DMS153 (cell line): ENCODE data around the gene GCK.
"Not testable (repeated sequence)": the region's sequence is repeated elsewhere in the genome, so short reads cannot be mapped to it uniquely, and the experiment has no call there.

ENCODE experiments used
- DNase-seq: peaks from one replicate; lab custom pipeline; 2025; lab: John Stamatoyannopoulos, UW

The GCK gene

GRCh38 chr7:44177570-44178131, 11.6 kb downstream of the GCK start:
- no peak for DNase-seq

DNA sequence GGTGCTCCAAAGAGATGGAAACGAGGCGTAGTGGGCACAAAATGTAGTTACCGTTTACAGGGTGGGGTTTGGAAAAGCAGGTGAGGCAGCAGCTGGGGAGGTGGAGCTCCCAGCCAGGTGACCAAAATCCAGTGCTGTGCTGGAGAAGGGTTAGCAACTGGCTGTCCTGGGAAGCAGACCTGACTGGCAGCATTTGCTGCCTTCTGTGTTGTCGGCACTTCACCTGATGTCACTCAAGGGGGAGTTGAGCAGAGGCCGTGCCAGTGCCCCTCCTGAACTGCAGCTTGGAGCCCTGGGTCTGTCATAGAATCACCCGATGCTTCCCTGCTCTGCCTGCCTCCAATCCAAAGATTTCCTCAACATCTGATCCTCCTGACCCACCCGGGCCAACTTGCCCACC, 12.8 kb downstream of the GCK start:
- DNase-seq, result no peak

GRCh38 chr7:44175730-44176129, 13.5 kb downstream of the GCK start:
- DNase-seq, result no peak

GRCh38 chr7:44174694-44174948, 14.6 kb downstream of the GCK start:
- not testable (repeated sequence) for DNase-seq

DNA sequence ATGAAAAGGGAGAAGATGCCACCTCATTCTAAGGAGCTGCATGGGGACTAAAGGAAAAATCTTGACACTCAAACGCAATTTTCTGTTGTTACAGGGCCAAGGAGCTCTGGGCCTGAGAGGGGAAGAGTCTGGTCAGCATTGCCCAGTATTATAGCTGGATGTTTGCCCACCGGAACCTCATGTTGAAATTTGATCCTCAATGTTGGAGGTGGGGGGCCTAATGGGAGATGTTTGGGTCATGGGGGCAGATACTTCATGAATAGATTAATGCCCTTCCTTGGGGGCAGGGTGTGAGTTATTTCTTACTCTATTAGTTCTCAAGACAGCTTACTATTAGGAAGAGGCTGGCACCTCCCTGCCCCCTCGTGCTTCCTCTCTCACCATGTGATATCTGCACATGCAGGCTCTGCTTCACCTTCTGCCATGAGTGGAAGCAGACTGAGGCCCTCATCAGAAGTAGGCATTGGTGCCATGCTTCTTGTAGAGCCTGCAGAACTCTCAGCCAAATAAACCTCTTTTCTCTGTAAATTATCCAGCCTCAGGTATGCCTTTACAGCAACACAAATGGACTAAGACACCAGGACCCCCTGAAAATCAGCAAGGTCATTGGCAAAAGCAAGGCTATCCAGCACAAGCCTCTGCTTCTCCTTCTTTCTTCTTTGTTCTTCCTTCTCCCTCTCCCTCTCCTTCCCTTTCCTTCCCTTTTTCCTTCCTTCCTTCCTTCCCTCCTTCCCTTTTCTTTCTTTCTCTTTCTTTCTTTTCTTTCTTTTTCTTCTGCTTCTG, 15.1 kb downstream of the GCK start:
- no peak for DNase-seq

- peak; percentile 62 for DNase-seq
Measured at GRCh38 chr7:44172803-44173424, 16.3 kb downstream of the GCK start.

GRCh38 chr7:44172352-44172751, 16.9 kb downstream of the GCK start:
- no peak for DNase-seq

DNA sequence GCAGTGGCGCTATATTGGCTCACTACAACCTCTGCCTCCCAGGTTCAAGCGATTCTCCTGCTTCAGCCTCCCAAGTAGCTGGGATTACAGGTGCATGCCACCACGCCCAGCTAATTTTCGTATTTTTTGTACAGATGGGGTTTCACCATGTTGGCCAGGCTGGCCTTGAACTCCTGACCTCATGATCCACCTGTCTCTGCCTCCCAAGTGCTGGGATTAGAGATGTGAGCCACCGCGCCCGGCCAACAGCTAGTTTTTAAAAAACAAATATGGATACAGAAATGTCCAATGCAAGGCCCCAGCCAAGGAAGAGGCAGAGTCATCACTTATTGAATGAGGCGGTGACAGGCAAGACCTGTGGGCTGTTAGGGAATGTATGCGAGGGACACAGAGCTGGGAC, 17.3 kb downstream of the GCK start:
- not testable (repeated sequence) for DNase-seq

- no peak for DNase-seq
Measured at GRCh38 chr7:44167920-44168319, 21.3 kb downstream of the GCK start.

GRCh38 chr7:44163591-44163990, 25.6 kb downstream of the GCK start:
- no peak for DNase-seq

DNA sequence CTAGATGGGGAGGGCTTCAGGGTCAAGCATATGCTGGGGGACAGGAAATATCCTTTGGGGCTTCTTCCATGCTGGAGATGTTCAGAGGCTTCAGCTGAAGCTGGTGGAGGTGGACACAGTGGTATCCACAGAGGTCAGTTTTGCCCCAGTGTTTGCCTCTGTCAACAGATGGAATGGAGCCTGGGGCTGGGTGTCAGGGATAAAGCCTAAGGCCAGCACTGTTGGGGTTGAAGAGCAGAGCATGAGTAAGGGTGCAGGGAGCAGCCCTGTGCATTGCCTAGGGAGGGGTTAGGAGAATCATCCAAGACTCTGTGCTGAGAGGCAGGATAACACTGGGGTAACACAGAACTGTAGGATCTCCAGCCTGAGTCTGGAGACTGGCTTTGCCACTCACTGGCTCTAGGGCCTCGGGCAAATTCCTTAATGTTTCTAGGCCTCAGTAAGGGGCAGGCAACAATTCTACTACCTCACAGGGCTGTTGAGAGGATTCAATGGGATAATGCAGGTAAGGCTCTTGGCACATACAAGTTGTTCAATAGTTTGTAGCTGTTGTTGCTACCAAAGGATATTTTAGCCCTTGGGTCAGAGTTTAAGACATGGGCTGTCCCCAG, 26.3 kb downstream of the GCK start:
- DNase-seq, result no peak

DNA sequence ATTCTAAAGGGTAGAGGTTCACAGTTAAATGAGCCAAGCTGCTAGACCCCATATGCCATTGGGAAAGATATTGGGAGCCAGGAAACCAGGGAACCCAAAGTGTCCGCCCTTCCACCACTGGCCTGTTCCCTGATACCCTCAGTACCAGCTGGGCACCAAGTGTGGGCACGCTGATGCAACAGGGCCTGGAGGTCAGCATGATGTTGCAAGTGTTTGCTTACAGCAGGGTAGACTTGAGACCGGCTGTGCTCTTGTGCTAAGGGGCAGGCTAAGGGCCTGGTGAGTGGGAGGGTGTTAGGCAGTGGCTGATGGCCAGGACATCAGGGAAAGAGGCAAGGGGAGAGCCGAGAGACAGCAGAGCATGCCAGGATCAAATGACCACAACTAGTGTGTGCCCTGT, 27.1 kb downstream of the GCK start:
- no peak for DNase-seq

DNA sequence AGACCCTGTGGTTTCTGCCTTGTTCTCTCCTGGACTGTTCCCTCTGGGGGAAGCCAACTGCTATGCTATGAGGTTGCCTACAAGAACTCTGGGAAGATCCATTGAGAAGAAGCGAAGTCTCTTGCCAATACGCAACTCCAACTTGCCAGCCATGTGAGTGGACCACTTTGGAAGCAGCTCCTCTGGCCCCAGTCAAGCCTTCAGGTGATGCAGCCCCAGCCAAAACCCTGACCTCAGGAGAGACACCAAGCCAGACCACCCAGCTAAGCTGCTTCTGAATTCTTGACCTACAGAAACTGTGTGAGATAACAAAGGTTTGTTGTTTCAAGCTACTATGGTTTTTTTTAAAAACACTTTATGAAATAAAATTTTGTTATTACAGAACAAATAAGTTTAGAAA, 27.9 kb downstream of the GCK start:
- no peak for DNase-seq

GRCh38 chr7:44159824-44160630, 29.2 kb downstream of the GCK start:
- no peak for DNase-seq

DNA sequence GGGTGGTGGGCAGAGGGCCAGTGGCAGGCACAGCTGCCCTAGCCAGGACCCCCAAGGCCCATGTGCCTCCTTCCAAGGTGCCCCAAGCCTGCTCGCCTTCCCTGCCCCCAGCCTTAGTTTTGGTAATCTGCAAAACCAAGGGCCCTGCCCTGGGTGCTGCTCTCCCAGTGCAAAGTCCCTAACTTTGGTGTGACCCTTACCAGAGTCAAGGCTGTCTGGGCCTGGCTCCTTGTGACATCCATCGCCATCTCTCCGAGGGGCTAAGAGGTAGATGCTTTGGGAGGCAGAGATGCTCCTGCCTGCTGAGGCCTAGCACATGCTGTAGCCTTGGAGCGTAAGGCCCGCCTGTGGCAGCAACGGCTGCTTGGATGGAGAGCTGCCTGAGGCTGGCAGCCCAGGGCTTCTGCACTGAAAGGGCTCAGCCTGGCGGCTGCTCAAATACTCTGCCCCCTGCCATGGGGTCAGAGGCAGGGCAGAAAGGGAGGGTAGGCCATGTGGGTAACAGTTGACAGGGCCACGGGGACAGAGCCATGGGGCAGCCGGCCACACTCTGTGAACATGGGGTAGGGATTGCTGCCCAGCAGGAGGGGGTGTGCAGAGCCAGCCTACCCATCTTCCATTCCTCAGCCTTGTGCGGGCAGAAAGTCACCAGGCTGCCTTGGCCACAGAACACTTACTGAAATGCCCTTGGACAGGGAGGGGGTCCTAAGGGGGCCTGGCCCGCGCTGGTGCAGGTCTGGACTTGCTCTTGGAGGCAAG, 30.2 kb downstream of the GCK start:
- no peak for DNase-seq

DNA sequence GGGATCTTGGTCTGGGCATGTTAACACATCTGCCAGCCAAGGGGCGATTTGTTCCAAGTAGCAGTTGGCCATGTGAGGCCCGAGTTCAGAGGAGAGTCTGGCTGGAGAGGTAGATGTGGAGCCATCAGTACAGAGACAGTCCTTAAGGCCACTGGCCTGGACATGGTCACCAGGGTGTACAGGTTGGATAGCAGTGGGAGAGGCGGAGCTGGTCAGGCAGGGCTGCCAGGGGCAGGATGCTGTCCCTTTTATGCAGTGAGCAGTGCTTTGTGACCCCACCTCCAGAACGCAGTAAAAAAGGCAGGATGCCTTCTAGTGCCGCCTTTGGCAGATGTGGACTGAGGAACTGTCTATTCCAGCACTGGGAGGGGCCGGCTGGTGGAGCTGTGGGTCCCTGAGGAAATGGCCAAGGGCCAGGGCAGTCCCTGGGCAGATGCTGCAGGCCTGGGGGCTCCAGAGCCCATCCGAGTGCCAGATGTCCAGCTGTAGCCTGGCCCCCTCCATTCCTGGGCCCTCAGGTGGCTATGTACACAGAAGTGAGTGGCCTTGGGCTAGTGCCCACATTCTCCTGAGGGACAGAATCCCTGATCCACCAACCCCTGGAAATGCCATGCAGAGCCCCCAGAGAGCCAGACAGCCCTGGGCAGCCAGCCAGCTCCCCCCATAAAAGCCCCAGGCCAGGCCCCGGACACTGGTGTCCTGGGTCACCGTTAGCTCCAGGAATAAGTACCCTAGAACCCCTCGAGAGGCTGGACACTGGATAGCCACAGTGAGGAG, 31.0 kb downstream of the GCK start:
- DNase-seq, result no peak

- no peak for DNase-seq
Measured at GRCh38 chr7:44157116-44158080, 31.8 kb downstream of the GCK start.

- DNase-seq, result no peak
Measured at GRCh38 chr7:44156453-44157010, 32.7 kb downstream of the GCK start.
